ENCODE measurements around the gene SHROOM1. TPM values are rescaled to one million over a fixed set of nuclear protein-coding genes. Genes with fewer than 3 reads are reported as not detected.

The SHROOM1 gene
- total RNA-seq, 4 donors from 2014 or later = 4.5 to 21.2 (median 13.1) TPM

DNA sequence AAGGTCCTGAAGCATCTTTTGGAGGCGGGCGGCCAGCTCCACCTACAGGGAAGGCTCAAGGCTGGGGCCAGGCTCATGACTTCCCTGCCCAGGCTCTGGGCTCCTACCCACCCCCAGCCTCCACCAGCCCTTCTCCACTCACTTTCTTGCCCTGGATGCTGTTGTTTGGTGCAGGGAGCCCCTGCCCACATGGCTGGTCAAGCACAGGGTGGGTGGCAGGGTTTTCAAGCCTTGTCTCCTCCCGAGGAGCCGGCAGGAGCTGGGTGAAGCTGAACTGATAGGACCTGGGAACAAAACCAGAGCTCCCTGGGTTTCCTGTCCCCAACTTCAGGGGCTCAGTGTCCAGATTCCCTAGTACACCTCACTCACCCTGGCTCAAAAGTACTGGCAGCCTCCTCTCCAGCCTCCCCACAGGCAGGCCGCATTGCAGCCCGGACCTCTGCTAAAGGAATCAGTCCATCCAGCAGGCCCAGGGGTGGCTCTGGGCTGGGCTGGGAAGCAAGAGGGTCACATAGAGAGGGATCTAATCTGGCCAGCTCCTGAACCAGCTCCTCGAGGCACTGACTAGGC is 6.9 kb downstream of the SHROOM1 start:
- Histone ChIP-seq H3K4me1 (peaks cover 0 to 49% (median 38%) of the 10 kb centered on the region in 4 donors), H3K36me3 (peaks cover 0 to 20% (median 13%) of the 10 kb centered on the region in 4 donors), H3K27me3 (peaks cover 0 to 30% (median 4%) of the 10 kb centered on the region in 4 donors), H3K9me3 (no peaks in the 10 kb centered on the region), H3K27ac (replicated peaks in 1 of 4) (peak overlapping the region in 2 of 4 donors; percentile 23 to 45), H3K4me3 (peak overlapping the region in 3 of 4 donors; percentile 38 to 50 (median 40))
- no peak for TF ChIP-seq POLR2AphosphoS5 (IDR thresholded peaks at IDR 0.05)
- TF ChIP-seq, protein P1, sequence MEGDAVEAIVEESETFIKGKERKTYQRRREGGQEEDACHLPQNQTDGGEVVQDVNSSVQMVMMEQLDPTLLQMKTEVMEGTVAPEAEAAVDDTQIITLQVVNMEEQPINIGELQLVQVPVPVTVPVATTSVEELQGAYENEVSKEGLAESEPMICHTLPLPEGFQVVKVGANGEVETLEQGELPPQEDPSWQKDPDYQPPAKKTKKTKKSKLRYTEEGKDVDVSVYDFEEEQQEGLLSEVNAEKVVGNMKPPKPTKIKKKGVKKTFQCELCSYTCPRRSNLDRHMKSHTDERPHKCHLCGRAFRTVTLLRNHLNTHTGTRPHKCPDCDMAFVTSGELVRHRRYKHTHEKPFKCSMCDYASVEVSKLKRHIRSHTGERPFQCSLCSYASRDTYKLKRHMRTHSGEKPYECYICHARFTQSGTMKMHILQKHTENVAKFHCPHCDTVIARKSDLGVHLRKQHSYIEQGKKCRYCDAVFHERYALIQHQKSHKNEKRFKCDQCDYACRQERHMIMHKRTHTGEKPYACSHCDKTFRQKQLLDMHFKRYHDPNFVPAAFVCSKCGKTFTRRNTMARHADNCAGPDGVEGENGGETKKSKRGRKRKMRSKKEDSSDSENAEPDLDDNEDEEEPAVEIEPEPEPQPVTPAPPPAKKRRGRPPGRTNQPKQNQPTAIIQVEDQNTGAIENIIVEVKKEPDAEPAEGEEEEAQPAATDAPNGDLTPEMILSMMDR (IDR thresholded peaks at IDR 0.05) = no peak
- TF ChIP-seq EP300 (IDR thresholded peaks at IDR 0.05) = no peak
- TF ChIP-seq POLR2A (IDR thresholded peaks at IDR 0.05; ENCODE audit: low read depth) = no peak
- no peak for DNase-seq (ENCODE audit: extremely low spot score)
- WGBS = 100% methylated on average over 5 of the region's 7 CpGs
- intact Hi-C loops (cut with DNase I) = loop anchor here (5.0 to 10.0 kb wide), 3 partner anchors 46 to 439 kb away; partner anchors contain the start of gene SEPTIN8

- Histone ChIP-seq H3K4me3 (peak overlapping the region; percentile 38 to 50 (median 40)), H3K27me3 (peaks cover 0 to 30% (median 4%) of the 10 kb centered on the region in 4 donors), H3K4me1 (peaks cover 0 to 49% (median 38%) of the 10 kb centered on the region in 4 donors), H3K36me3 (peaks cover 0 to 20% (median 13%) of the 10 kb centered on the region in 4 donors), H3K27ac (replicated peaks in 1 of 4) (peak overlapping the region in 2 of 4 donors; percentile 23 to 45), H3K9me3 (no peaks in the 10 kb centered on the region)
- WGBS = 20% methylated on average over 1 of the region's 68 CpGs
- TF ChIP-seq EP300 (IDR thresholded peaks at IDR 0.05) = no peak
- TF ChIP-seq, protein P1 (IDR thresholded peaks at IDR 0.05) = peak in 1 of 3 experiments; percentile 6
- intact Hi-C loops (cut with DNase I) = loop anchor here (5.0 to 10.0 kb wide), 3 partner anchors 46 to 438 kb away; partner anchors contain the start of gene SEPTIN8
- no peak for DNase-seq (ENCODE audit: extremely low spot score)
Measured at GRCh38 chr5:132822650-132823480, 7.6 kb downstream of the SHROOM1 start.

DNA sequence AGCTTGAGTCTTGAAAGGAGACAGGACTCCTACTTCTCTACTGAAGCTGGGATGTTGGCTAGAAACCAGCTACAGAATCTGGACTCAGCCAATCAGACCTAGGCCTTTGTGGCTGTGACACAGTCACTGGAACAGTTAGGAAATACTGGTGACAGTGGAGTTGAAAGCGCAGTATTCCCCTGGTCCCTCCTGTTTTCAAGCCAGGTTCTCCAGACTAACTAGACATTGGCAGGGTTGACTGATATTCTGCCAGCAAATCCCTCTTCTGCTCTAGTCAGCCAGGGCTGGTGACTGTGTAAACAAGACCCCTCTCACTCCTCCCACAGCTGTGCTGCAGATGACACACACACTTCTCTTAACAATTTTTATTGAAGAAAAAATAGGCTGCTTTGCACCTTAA is 8.7 kb downstream of the SHROOM1 start:
- intact Hi-C loops (cut with DNase I) = loop anchor here (5.0 to 10.0 kb wide), 3 partner anchors 44 to 437 kb away; partner anchors contain the start of gene SEPTIN8

DNA sequence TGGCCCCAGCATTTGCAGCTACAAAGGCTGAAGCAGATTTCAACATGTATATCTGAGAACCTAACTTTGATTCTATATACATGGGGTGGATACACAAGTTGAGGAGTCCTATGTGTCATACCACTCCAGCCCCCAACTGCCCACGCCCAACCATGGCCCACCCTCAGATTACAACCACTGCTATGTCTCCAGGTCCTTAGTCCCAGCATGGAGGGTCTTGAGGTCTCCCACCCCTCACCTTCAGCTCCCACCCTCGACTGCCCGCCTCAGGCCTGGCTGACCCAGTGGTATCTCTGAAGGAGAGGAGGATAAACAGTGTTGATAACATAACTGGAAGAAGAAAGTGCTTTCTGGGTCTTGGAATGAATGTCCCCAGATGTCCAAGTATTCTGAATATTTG is 9.1 kb downstream of the SHROOM1 start:
- WGBS = 81% methylated on average over 3 of the region's 3 CpGs

More for the DNA sequence above, 8.7 kb downstream of the SHROOM1 start:
- no peak for TF ChIP-seq EP300 (IDR thresholded peaks at IDR 0.05)
- TF ChIP-seq POLR2AphosphoS5 (IDR thresholded peaks at IDR 0.05) = no peak
- TF ChIP-seq, protein P1 (IDR thresholded peaks at IDR 0.05) = no peak
- TF ChIP-seq POLR2A (IDR thresholded peaks at IDR 0.05; ENCODE audit: low read depth) = no peak
- H3K36me3 ChIP-seq = peaks cover 0 to 20% (median 13%) of the 10 kb centered on the region in 4 donors
- H3K4me1 ChIP-seq = peaks cover 0 to 41% (median 37%) of the 10 kb centered on the region in 4 donors
- WGBS = 80% methylated on average over 1 of the region's 1 CpG
- H3K4me3 ChIP-seq = no peak overlapping the region
- peak overlapping the region in 1 of 4 donors; percentile 4 for H3K27ac ChIP-seq (replicated peaks in 1 of 4)
- H3K27me3 ChIP-seq = peaks cover 0 to 30% (median 4%) of the 10 kb centered on the region in 4 donors
- DNase-seq (ENCODE audit: extremely low spot score) = no peak
- H3K9me3 ChIP-seq = no peaks in the 10 kb centered on the region

More for the DNA sequence above, 9.1 kb downstream of the SHROOM1 start:
- Histone ChIP-seq H3K9me3 (no peaks in the 10 kb centered on the region), H3K36me3 (peaks cover 0 to 20% (median 13%) of the 10 kb centered on the region in 4 donors), H3K27ac (replicated peaks in 1 of 4) (peak overlapping the region in 2 of 4 donors; percentile 8 to 40), H3K4me1 (peaks cover 0 to 36% (median 32%) of the 10 kb centered on the region in 4 donors), H3K4me3 (no peak overlapping the region), H3K27me3 (peaks cover 0 to 29% (median 4%) of the 10 kb centered on the region in 4 donors)
- DNase-seq (ENCODE audit: extremely low spot score) = no peak
- intact Hi-C loops (cut with DNase I) = loop anchor here (5.0 to 10.0 kb wide), 3 partner anchors 44 to 437 kb away; partner anchors contain the start of gene SEPTIN8
- no peak for TF ChIP-seq POLR2A (IDR thresholded peaks at IDR 0.05; ENCODE audit: low read depth)

Measured in esophagus muscularis mucosa (tissue), 4 donors.